GM19240 (cell line): ENCODE measurements around the gene C12orf54.
"Not testable (repeated sequence)": the region's sequence is repeated elsewhere in the genome, so short reads cannot be mapped to it uniquely, and the experiment has no call there.

Experiments
- DNase-seq: peaks from one replicate; pipeline ENCODE4 v3.0.0; 2011; ENCODE audit warnings: low spot score; ENCODE audit not compliant: insufficient read length

C12orf54 gene

DNA sequence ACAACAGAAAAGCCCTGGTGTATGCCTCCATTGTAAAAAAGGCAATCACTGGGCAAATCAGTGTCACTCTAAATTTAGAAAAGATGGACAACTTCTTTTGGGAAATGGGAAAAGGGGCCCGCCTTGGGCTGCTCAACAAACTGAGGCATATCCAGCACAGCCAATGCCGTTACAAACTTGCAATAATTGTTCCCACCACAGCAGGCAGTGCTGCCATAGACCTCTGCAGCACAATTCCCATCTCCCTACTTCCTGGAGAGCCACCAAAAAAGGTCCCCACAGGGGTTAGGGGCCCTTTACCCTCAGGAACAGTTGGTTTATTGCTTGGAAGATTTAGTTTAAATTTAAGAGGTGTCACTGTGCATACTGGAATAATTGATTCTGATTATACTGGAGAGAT, 26.7 kb downstream of the C12orf54 start:
- DNase-seq, result no peak

DNA sequence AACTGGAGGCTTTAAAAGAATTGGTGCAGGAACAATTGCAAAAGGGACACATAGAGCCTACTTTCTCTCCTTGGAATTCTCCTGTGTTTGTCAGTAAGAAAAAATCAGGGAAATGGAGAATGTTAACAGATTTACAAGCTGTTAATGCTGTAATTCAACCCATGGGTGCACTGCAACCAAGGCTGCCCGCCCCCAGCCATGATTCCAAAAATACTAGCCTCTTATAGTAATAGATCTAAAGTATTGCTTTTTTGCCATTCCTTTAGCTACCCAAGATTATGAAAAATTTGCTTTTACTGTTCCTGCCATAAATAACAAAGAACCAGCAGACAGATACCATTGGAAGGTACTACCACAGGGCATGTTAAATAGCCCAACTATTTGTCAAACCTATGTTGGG, 27.8 kb downstream of the C12orf54 start:
- no peak for DNase-seq

DNA sequence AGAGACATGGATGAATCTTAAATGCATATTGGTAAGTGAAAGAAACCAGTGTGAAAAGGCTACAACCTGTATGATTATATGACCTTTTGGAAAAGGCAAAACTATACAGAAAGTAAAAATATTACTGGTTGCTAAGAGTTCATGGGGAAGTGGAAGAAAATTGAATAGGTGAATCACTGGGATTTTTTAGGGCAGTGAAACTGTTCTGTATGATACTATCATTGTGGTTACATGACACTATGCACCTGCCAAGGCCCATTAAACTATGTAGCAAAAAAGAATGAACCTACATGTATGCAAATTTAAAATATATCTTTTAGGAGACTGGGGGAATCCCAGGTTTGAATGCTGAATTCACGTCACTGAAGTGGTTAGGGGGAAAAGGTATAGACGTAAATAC, 30.6 kb downstream of the C12orf54 start:
- peak; percentile 11 for DNase-seq

DNA sequence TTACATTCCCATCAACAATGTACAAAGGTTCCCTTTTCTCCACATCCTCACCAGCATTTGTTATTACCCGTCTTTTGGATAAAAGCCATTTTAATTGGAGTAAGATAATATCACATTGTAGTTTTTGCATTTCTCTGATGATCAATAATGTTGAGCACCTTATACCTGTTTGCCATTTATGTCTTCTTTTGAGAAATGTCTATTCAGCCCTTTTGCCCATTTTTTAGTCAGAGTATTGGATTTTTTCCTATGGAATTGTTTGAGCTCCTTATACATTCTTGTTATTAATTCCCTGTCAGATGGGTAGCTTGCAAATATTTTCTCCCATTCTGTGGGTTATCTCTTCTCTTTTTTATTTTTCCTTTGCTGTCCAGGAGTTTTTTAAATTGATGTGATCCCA, 32.4 kb downstream of the C12orf54 start:
- no peak for DNase-seq

DNA sequence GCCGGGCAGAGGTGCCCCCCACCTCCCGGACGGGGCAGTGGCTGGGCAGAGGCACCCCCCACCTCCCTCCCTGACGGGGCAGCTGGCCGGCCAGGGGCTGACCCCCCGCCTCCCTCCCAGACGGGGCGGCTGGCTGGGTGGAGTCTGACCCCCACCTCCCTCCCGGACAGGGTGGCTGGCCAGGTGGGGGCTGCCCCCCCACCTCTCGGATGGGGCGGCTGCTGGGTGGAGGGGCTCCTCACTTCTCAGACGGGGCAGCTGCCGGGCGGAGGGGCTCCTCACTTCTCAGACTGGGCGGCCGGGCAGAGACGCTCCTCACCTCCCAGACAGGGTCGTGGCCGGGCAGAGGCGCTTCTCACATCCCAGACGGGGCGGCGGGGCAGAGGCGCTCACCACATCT, 38.1 kb downstream of the C12orf54 start:
- not testable (repeated sequence) for DNase-seq

DNA sequence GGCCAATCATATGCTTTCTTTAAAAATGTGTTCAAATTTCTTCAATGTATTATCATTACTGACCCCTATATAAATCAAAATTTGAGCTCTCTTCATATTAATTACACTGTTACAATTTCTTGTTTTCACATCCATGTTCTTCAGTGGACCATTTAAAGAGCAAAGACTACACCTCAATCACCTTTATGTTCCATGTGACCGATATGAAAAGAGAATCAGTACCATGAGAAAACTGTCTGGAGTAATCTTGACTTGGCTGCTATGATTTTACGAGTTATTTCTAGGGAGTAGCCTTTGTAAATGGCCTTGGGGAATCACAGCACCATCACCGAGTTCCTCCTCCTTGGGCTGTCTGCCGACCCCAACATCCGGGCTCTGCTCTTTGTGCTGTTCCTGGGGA, 43.0 kb downstream of the C12orf54 start, which contains the start of gene OR8S1:
Gene OR8S1, plus strand, starts transcription at position 301 of the 400 bp plus-strand sequence. Its CDS starts 0 bp downstream, at position 301.
- DNase-seq, result no peak

DNA sequence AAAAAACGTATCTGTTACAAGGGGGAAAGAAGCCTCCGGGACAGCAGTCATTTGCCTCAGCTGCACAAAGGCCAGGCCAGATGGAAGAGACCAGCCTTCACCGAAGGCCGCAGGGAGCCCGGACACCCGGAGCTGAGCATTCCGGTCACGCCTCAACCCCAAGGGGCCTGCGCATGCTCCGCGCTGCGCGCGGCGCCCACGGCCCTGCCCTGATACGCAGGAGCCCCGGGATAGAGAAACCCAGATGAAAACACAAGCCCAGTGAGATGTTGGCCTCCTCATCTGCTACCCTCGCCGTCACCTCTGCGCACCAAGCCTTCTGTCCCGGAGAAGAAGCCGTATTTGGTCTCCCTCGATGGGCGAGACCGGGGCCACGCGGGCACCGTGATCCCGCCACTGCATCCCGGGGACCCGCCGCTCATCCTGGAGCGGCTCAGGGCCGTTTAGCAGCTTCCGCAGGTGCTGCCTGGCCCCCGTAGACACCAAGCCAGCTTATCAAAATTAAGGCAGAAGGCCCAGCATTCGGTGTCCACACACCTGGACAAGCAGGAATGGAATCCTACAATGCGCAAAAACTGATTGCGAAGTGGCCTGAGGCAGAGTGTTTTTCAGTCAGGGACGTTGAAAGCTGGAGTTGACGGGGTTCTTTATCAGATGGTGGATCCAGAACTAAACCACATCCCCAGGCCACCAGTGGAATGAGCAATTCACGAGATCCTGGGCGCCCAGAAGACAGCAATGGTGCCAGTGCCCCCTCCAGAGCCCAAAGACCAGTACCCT, 45.8 kb downstream of the C12orf54 start:
- no peak for DNase-seq

DNA sequence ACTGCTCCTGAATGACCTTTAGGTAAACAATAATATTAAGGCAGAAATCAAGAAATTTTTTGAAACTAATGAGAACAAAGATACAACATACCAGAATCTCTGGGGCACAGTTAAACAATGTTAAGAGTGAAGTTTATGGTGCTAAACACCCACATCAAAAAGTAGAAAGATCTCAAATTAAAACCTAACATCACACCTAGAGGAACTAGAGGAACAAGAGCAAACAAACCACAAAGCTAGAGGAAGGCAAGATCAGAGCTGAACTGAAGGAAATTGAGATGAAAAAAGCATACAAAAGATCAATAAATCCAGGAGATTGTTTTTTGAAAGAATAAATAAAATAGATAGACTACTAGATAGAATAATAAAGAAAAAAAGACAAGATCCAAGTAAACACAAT, 50.3 kb downstream of the C12orf54 start:
- DNase-seq, result no peak

DNA sequence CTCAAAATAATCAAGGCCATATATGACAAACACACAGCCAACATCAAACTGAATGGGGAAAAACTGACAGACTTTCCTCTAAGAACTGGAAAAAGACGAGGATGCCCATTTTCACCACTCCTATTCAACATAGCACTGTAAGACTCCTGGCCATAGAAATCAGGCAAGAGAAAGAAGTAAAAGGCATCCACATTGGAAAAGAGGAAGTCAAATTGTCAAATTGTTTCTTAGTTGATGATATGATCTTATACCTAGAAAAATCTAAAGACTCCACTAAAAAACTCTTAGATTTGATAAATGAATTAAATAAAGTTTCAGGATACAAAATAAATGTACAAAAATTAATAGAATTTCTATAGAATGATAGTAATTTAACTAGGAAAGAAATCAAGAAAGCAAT, 54.3 kb downstream of the C12orf54 start:
- DNase-seq, result no peak

DNA sequence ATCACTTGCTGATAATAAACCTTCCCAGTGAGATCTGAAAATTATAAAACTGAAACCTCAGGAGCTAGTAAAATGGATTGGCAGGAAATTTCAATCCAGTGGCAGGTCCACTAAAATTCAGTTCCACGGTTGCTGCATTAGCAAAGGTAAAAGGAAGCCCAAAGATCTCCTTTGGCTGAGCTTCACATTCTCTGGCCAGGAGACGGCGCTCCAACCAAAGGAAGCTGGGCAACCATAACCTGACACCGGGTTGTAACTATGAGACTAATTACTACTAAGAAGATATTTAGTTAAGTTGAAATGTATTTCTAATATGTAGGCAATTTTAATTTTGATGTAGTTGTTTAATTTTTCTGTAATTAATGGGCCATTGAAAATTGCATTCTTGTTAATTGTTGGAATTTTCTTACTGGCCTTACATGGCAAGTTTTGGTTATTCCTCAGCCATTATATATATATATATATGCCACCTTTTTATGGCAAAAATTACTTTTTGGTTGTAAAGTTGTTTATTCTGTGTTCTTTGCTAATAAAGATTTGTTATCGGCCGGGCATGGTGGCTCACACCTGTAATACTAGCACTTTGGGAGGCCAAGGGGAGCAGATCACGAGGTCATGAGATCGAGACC, 60.1 kb downstream of the C12orf54 start:
- no peak for DNase-seq

DNA sequence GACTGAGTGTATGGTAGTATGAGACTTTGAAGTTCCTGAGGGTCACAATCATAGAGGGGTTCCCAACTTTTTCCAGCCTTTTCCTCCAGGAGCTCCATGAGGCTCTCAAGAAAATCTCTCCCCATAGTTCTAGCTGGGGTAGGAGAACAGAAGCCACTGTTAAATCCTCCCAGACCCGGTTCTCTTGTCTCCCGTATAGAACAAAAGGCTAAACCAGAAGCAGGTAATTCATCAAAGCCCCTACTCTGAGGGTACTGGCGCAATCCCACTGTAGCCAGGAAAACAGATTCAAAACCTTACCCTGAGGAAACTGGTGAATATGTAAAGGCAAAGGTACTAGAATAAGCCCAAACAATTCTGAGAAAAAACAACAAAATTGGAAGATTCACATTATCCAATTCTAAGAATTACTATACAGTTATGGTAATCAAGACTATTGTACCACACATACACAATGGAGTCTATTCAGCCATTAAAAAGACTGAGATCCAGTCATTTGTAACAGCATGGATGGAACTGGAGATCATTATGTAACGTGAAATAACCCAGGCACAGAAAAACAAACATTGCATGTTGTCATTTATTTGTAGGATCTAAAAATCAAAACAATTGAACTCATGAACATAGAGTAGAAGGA, 63.7 kb downstream of the C12orf54 start:
- no peak for DNase-seq
